ENCODE results near the gene HSPB3. TPM values are rescaled to one million over a fixed set of nuclear protein-coding genes. Genes with fewer than 3 reads are reported as not detected.

HSPB3 gene
- total and polyA plus RNA-seq, 12 donors: 167 to 670 (median 350) TPM

GRCh38 chr5:54471398-54471797, 15.9 kb downstream of the HSPB3 start:
- Histone ChIP-seq H3K9me3 (no peaks in the 10 kb centered on the region), H3K36me3 (no peaks in the 10 kb centered on the region), H3K4me1 (peaks cover 3 to 28% (median 15%) of the 10 kb centered on the region in 9 donors), H3K4me3 (no peak overlapping the region), H3K27ac (no peak overlapping the region), H3K27me3 (no peaks in the 10 kb centered on the region)
- ATAC-seq (no peak), DNase-seq (no peak)
- 59% methylated on average over 3 of the region's 3 CpGs for WGBS, 2 donors
- TF ChIP-seq CTCF (IDR thresholded peaks at IDR 0.05): no peak
- intact Hi-C loops (cut with DNase I): no loop called here

- Histone ChIP-seq H3K27ac (no peak overlapping the region), H3K4me3 (no peak overlapping the region), H3K27me3 (no peaks in the 10 kb centered on the region), H3K36me3 (no peaks in the 10 kb centered on the region), H3K4me1 (no peaks in the 10 kb centered on the region), H3K9me3 (no peaks in the 10 kb centered on the region)
- DNase-seq (no peak), ATAC-seq (no peak)
- WGBS, 2 donors: 82 to 86% methylated on average over 2 of the region's 2 CpGs
- intact Hi-C loops (cut with DNase I): no loop called here
- no peak for TF ChIP-seq CTCF (IDR thresholded peaks at IDR 0.05)
These were observed 21.2 kb downstream of the HSPB3 start for GRCh38 chr5:54476682-54477081.

- intact Hi-C loops (cut with DNase I): no loop called here
- Histone ChIP-seq H3K27ac (no peak overlapping the region), H3K4me3 (no peak overlapping the region), H3K27me3 (no peaks in the 10 kb centered on the region), H3K9me3 (no peaks in the 10 kb centered on the region), H3K36me3 (no peaks in the 10 kb centered on the region), H3K4me1 (no peaks in the 10 kb centered on the region)
- DNase-seq (no peak), ATAC-seq (no peak)
- WGBS, 2 donors: 98 to 100% methylated on average over 1 of the region's 1 CpG
- TF ChIP-seq CTCF (IDR thresholded peaks at IDR 0.05): no peak
These were observed 22.5 kb downstream of the HSPB3 start for GRCh38 chr5:54477941-54478478.

GRCh38 chr5:54480296-54480695, 24.8 kb downstream of the HSPB3 start:
- no peak for TF ChIP-seq CTCF (IDR thresholded peaks at IDR 0.05)
- Histone ChIP-seq H3K4me3 (no peak overlapping the region), H3K9me3 (peaks cover 0 to 4% (median 0%) of the 10 kb centered on the region in 11 donors), H3K36me3 (no peaks in the 10 kb centered on the region), H3K27ac (no peak overlapping the region), H3K27me3 (no peaks in the 10 kb centered on the region), H3K4me1 (no peaks in the 10 kb centered on the region)
- intact Hi-C loops (cut with DNase I): loop anchor here in 2 of 10 donors (5.0 kb wide), 1 partner anchor 33 kb away; no protein-coding TSS in a partner anchor
- DNase-seq: no peak
- ATAC-seq: no peak

All from heart right ventricle (tissue), 16 donors.